Erythroblast (primary cell): Measurements from ENCODE around the gene KAZN.
"Not testable (repeated sequence)": the region's sequence is repeated elsewhere in the genome, so short reads cannot be mapped to it uniquely, and the experiment has no call there.

ENCODE experiments used
- DNase-seq, 2 experiments: peaks; one replicate each; lab custom pipeline; 2025; lab: John Stamatoyannopoulos, UW
- GATA1 ChIP-seq: IDR thresholded peaks from 2 replicates; pipeline ENCODE4 v1.6.1; 2011; ENCODE audit warnings: low read depth, mild to moderate bottlenecking, control low read depth, low read length, moderate library complexity
- POLR2A ChIP-seq: IDR thresholded peaks from 2 replicates; pipeline ENCODE4 v1.6.1; 2011; ENCODE audit warnings: mild to moderate bottlenecking, low read length

KAZN gene

DNA sequence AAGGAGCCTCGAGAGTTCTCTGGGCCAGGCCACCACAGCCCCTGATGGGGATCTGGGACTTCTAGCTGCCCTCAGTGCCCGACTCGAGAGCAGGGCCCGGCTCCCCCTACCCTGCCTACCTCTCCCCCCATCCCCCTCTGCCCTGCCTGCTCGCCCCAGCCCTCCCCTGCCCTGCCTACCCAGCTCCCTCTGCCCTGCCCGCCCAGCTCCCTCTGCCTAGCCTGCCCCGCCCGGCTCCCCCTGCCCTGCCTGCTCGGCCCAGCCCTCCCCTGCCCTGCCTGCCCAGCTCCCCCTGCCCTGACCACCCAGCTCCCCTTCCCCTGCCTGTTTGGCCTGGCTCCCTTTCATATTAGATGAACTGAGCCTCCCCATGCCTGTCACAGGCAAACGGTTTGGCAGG is 437.6 kb downstream of the KAZN start:
- DNase-seq, result no peak
- TF ChIP-seq POLR2A, result no peak
- TF ChIP-seq GATA1, result no peak

DNA sequence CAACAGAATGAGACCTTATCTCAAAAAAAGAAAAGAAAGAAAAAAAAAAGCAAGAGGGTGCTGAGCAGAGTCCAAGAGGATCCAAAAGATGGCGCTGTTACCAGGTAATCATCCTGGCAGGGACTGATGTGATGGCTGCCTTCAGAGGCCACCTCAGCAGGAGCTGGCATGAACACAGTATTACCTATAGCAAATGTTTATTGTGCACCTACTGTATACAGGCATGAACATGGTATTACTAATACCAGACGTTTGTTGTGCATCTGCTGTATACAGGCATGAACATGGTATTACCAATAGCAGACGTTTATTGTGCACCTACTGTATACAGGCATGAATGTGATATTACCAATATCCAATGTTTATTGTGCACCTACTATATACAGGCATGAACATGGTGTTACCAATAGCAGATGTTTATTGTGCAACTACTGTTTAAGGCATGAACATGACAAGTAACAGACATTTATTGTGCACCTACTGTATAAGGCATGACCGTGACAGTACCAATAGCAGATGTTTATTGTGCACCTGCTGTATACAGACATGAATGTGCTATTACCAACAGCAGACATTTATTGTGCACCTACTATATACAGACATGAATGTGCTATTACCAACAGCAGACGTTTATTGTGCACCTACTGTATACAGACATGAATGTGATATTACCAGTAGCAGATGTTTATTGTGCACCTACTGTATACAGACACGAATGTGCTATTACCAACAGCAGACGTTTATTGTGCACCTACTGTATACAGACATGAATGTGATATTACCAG is 439.9 kb downstream of the KAZN start:
- DNase-seq, result peak; percentile 50 to 67
- TF ChIP-seq POLR2A (no peak), GATA1 (no peak)

DNA sequence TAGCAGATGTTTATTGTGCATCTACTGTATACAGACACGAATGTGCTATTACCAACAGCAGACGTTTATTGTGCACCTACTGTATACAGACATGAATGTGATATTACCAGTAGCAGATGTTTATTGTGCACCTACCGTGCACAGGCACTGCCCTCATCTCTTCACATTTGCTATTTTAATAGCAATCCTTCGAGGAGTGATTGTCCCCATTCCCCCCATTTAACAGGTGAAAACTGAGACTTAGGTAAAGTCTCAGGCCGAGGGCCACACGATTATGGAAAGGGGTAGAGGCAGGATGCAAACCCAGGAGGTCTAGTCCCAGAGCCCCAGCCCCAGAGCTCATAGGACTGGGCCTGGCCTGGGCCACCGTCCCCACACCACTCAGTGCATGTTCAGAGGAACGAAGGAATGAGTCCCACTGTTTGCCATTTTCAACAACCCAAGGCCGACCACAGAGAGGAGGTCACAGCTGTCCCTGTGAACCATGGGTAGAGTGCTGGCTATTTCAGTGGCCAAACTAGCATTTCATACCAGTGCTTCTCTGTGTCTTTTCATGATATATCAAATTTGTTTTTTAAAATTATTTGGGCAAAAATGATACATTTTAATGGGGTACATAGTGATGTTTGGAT is 440.6 kb downstream of the KAZN start:
- TF ChIP-seq POLR2A (no peak), GATA1 (no peak)
- no peak for DNase-seq

DNA sequence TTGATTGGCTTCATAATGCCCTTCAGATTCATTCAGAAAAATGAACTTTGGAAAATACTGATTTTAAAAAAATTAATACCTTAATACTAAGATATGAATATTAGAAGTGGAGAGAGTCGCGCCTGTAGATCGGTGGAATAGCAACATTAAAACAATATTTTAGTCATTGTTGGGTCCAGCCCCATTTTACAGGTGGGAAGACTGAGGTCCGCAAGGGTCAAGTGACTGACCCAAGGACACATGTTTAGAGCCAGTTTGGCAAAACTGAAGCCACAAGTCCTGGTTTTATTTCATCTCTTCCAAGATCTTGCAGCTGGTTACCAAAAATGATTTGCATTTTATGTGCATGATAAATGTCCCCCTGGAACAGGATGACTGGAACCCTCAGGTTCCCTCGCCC is 441.4 kb downstream of the KAZN start:
- no peak for DNase-seq
- TF ChIP-seq POLR2A (no peak), GATA1 (no peak)

DNA sequence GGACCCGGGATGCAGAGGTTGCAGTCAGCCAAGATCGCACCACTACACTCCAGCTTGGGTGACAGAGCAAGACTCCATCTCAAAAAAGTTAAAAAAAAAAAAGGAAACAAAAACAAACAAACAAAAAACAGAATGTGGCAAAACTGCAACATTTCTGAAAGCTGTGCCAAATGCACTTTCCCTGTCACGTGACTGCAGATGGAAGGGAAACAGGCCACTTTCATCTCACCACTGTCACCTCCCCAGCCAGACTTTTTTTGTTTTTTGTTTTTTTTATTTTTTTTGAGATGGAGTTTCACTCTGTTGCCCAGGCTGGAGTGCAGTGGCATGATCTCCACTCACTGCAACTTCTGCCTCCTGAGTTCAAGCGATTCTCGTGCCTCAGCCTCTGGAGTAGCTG is 442.2 kb downstream of the KAZN start:
- not testable (repeated sequence) for DNase-seq

DNA sequence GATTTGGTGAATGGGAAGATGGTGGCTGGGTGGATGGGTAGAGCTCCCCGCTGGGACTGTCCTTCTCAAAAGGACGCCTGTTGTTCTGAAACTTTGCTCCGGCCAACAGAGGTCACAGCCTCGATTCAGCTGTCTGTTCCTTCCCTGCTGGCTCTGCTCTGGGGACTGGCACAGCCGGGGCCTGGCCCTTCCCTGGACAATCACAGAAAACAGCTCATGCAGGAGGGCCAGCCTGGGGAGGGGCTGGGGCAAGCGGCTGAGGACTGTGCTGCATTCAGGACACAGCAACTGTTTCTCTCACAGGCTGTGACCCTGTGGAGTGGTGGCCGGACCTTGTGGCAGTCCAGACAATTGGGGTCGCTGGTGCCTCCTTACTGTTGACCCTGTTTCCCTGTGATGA is 444.4 kb downstream of the KAZN start:
- no peak for DNase-seq
- TF ChIP-seq POLR2A, result no peak
- no peak for TF ChIP-seq GATA1

DNA sequence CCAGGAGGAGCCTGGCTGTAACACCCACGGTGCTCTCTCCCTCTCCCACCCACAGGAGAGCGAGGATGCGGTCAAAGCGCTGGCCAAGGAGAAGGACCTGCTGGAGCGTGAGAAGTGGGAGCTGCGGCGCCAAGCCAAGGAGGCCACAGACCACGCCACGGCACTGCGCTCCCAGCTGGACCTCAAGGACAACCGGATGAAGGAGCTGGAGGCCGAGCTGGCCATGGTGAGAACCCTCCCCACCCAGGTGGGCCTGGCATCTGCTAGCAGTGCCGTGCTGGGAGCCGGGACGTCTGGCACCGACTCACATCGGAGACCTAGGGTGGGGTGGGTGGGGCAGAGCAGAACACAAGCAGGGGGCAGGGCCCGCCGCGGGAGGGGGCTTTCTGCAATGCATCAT is 445.4 kb downstream of the KAZN start:
- TF ChIP-seq GATA1, result no peak
- TF ChIP-seq POLR2A, result no peak
- DNase-seq, result no peak

DNA sequence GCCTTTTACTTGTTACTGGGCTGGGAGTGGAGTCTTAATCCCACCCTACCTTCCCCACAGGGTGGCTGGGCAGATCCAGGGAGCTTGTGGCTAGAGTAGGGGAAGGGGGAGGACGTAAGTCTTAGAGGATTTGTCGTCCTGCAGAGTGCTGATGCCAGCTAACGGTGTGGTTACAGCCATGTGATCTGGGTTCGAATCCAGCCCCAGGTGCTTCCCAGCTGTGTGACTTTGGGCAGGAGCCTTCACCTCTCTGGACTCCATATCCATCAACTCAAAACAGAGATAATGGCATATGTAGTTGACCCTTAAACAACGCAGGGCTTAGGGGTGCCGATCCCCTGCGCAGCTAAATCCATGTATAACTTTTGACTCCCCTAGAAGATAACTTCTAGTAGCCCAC is 446.6 kb downstream of the KAZN start:
- DNase-seq, result no peak
- TF ChIP-seq GATA1, result no peak
- no peak for TF ChIP-seq POLR2A

DNA sequence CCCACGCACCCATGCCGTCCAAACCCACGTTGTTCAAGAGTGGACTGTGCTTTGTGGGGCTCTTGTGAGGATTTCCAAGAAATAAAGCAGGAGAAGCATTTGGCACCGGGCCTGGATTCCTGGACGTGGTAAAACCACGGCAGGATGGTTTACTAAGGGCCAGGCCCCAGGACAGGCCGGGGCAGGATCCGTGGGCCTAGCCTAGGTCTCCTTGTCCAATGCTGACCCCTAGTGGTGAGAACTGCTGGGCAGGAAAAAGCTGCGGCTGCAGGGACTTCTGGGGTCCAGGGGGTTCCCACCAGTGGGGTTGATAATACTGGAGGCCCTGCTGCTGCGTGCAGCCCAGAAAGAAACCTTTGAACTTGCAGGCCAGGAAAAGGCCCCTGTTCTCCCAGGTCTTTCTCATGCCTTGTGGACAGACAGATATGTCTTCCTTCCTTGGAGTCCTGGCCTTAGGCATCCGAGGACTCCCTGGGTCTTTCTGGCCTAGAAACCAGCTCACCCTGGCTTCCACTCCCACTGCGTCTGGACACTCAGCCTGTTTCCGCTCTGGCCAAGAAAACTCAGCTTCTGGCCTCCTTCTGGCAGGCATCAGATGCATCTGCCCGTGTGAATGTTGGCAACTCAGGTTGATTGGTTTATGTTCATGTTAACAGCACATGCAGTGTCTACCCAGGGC is 448.1 kb downstream of the KAZN start:
- peak; percentile 52 to 77 for DNase-seq
- TF ChIP-seq POLR2A, result no peak
- no peak for TF ChIP-seq GATA1

DNA sequence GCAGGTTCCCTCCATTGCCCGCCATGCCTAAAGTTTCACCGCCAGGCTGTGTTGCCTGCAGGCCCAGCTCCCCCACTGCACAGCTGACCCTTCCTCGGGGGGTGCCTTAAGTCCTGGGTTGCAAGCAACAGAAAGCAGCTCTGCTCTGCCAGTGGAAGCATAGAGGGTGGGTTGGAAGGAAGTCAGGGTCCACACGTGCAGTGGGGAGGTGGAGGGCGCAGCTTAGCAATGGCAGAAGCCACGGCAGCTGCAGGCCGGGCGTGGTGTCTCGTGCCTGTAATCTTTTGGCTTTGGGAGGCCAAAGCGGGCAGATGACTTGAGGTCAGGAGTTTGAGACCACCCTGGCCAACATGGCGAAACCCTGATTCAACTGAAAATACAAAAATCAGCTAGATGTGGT is 448.8 kb downstream of the KAZN start:
- DNase-seq, result no peak
- TF ChIP-seq GATA1 (no peak), POLR2A (no peak)

DNA sequence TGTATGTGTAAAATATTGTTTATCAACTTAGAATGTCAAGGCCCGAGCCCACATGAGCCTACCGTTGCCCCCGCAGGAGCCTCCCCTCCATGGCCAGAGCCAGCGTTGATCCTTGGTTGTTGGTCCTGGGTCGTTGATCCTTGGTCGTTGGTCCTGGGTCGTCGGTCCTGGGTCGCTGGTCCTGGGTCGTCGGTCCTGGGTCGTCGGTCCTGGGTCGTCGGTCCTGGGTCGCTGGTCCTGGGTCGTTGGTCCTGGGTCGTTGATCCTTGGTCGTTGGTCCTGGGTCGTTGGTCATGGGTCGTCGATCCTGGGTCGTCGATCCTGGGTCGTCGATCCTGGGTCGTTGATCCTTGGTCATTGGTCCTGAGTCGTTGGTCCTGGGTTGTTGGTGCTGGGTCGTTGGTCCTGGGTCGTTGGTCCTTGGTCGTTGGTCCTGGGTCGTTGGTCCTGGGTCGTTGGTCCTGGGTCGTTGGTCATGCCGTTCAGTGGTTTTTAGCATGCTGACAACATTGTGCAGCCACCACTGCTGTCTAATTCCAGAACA is 450.0 kb downstream of the KAZN start:
- TF ChIP-seq GATA1 (no peak), POLR2A (no peak)
- no peak for DNase-seq

DNA sequence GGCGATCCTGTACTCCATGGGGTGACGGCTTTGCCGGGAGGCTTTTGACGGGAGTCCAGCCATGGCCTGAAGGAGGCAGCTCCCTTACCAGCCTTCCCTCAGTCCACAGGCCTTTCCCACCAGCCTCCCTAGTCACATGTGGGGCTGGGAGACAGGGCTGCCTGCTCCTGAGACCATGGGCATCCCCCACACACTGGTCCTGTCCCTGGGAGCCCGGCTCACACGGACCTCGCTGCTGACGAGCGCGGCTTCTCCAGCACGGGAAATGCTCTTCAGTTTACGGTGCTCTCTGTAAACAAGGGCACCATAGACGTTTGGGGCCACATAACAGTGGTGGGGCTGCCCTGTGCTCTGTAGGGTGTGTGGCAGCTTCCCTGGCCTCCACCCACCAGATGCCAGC is 450.6 kb downstream of the KAZN start:
- TF ChIP-seq POLR2A (no peak), GATA1 (no peak)
- DNase-seq, result no peak

DNA sequence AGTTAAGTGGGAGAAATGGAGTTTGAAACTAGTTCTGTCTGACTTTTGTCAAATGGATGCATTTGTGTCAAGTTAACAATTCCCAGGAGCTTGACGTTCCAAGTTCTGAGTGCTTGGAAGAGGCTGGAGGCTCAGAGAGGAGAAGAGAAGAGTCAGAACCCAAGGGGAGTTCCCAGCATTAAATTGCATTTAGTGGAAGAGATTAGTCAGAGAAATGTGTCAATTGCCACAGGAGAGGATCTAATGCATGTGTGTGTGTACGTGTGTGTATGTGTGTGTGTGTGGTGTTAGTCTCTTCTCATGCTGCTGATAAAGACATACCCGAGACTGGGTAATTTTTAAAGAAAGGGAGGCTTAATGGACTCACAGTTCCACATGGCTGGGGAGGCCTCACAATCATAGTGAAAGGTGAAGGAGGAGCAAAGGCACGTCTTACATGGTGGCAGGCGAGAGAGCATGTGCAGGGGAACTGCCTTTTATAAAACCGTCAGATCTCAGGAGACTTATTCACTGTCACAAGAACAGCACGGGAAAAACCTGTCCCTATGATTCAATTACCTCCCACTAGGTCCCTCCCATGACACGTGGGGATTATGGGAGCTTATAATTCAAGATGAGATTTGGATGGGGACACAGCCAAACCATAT is 453.5 kb downstream of the KAZN start:
- TF ChIP-seq GATA1, result no peak
- no peak for TF ChIP-seq POLR2A
- no peak for DNase-seq

DNA sequence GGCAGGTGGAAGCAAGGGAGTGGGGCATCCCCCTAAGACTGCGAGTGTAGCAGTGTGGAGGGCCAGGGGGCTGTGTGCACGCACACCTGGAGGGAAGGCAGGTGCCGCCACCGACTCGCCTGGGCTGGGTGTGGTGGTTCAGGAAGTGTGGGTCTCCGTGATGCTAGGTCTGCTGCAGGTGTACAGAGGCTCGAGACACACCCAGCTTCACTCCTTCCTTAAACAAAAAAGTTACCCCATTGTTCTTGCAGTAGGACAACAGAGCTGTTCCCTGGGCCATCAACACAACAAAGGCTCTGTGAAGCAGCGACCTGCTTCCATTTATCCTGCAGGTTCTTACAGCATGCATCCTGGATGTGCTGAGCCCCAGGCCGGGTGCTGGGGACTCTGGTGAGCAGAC is 454.7 kb downstream of the KAZN start:
- no peak for DNase-seq
- TF ChIP-seq POLR2A (no peak), GATA1 (no peak)

DNA sequence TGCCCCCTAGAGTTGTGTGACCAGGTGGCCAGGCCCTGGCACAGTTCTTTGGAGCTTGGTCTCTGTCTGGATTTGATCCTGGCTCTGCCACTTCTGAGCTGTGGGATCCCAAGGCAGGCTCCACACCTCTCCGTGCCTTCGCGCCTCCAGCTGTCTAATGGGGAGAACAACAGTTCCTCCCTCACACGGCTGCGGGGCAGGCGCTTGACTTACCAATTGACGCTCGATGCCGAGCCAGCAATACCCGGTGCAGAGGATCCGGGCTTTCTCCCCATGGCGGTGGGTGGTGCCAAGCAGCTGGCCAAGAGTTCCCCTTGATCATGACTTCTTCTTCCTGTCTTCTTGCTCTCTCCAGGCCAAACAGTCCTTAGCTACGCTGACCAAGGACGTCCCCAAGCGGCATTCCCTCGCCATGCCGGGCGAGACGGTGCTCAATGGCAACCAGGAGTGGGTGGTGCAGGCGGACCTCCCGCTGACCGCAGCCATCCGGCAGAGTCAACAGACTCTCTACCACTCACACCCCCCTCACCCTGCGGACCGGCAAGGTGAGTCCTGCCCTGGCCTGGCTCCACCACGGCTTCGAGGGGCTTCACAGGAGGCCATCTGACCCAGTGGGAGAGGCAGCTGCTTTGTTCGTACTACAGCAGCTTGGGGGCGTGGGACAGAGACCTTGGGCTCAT is 457.4 kb downstream of the KAZN start:
- no peak for DNase-seq
- TF ChIP-seq POLR2A (no peak), GATA1 (no peak)
